Smooth muscle cell (in vitro differentiated cells): ENCODE measurements around the gene EYA2. TPM values are rescaled to one million over a fixed set of nuclear protein-coding genes. Genes with fewer than 3 reads are reported as not detected.

Experiments
- DNase-seq: peaks from one replicate; lab custom pipeline; 2025; ENCODE audit not compliant: unreplicated experiment; lab: John Stamatoyannopoulos, UW
- H2AFZ ChIP-seq: fragments of 200-600 bp; sonication (generic); 2 replicates; pipeline ENCODE4 v1.6.0; 2016; ENCODE audit warnings: antibody characterized with exemption, low read depth, mild to moderate bottlenecking
- H3F3A ChIP-seq: fragments of 200-600 bp; sonication (generic); 2 replicates; pipeline ENCODE4 v1.6.0; 2017; ENCODE audit warnings: antibody characterized with exemption, low read depth
- H3K27ac ChIP-seq: fragments of 200-600 bp; sonication (generic); 2 replicates; pipeline ENCODE4 v1.5.1; 2016; ENCODE audit warnings: low read depth, mild to moderate bottlenecking
- H3K27me3 ChIP-seq: fragments of 200-600 bp; sonication (generic); 2 replicates; pipeline ENCODE4 v1.6.1; 2016; ENCODE audit warnings: low read depth, mild to moderate bottlenecking
- H3K36me3 ChIP-seq: fragments of 200-600 bp; sonication (generic); 2 replicates; pipeline ENCODE4 v1.5.1; 2016; ENCODE audit warnings: low read depth
- H3K4me1 ChIP-seq: fragments of 200-600 bp; sonication (generic); 2 replicates; pipeline ENCODE4 v1.5.1; 2016; ENCODE audit warnings: low read depth
- H3K4me2 ChIP-seq: fragments of 200-600 bp; sonication (generic); 2 replicates; pipeline ENCODE4 v1.6.0; 2016; ENCODE audit warnings: mild to moderate bottlenecking
- H3K4me3 ChIP-seq: fragments of 200-600 bp; sonication (generic); 2 replicates; pipeline ENCODE4 v1.5.1; 2016; ENCODE audit warnings: mild to moderate bottlenecking
- H3K79me2 ChIP-seq: fragments of 200-600 bp; sonication (generic); 2 replicates; pipeline ENCODE4 v1.6.0; 2016; ENCODE audit warnings: low read depth, mild to moderate bottlenecking
- H3K9ac ChIP-seq: fragments of 200-600 bp; sonication (generic); 2 replicates; pipeline ENCODE4 v1.6.0; 2016; ENCODE audit warnings: low read depth
- H3K9me3 ChIP-seq: fragments of 200-600 bp; sonication (generic); replicated peaks from 2 replicates; pipeline ENCODE4 v1.5.1; 2016; ENCODE audit warnings: low read depth
- H4K20me1 ChIP-seq: fragments of 200-600 bp; sonication (generic); 2 replicates; pipeline ENCODE4 v1.6.0; 2016; ENCODE audit warnings: low read depth
- CTCF ChIP-seq: fragments of 200-600 bp; sonication (generic); IDR thresholded peaks from 2 replicates; pipeline ENCODE4 v1.5.1; 2017; ENCODE audit warnings: borderline replicate concordance, mild to moderate bottlenecking, antibody characterized with exemption; ENCODE audit not compliant: insufficient read depth, poor library complexity, severe bottlenecking
- WGBS: methylation state at CpG from one replicate; pipeline ENCODE4 v1.1.7; 2016; ENCODE audit warnings: low lambda C conversion rate; 5-methylcytosine and 5-hydroxymethylcytosine counted together
- polyA plus RNA-seq: library from polyadenylated mRNA; unstranded; fragments of >200 nt; fragmentation: Nextera tagmentation; extraction: Ambion mirVana; gene quantifications from 2 replicates; pipeline ENCODE4 v1.2.1, GENCODE V29; 2016
- total RNA-seq: library from RNA; depleted of rRNA; stranded (reverse); fragments of >200 nt; gene quantifications from 2 replicates; pipeline ENCODE4 v1.2.3, GENCODE V29; 2014

The EYA2 gene
- total and polyA plus RNA-seq, 2 experiments from 2014 or later, result 0.98 to 1.3 TPM

DNA sequence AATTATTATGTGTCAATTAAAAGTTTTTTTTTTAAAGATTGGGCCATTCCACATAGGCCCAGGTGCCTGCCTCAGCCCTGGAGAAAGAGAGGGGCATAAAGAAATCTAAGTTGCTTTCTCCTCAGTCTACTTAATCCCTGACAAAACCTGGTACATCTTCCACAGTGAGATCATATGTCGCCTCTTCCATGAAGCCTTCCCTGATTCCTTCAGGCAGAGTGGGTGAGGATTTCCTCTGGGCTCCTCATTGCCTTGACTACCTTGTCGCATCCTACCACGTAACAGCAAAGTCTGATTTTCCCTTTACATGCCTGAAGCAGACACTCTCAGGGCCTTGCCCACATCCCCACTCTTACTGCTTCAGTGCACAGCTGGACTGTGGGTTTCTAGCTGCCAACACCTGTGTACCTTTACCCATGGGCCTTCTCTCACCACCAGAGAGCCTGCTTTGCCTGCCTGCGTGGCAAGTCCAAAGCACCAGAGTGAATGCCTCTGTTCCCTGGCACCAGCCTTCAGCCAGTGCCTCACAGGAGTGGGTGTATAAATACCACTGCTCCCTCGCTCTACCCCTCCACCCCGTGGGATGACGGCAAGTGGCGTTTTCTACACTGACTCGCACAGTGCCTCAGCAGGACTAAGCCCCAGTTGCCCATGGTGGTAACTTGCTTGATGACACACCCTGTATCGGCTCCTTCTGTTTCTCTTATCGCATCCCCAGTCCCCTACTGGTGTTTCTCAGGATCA lies 68.0 kb downstream of the EYA2 start:
- Histone ChIP-seq H3K4me2 (no peak overlapping the region), H3K4me1 (no peaks in the 10 kb centered on the region), H3K9me3 (no peaks in the 10 kb centered on the region), H3F3A (no peaks in the 10 kb centered on the region), H4K20me1 (no peaks in the 10 kb centered on the region), H3K27ac (no peak overlapping the region), H3K9ac (no peak overlapping the region), H3K79me2 (no peaks in the 10 kb centered on the region), H3K4me3 (no peak overlapping the region), H3K36me3 (no peaks in the 10 kb centered on the region), H2AFZ (no peak overlapping the region), H3K27me3 (no peaks in the 10 kb centered on the region)
- TF ChIP-seq CTCF, result no peak
- no peak for DNase-seq
- 61% methylated on average over 11 of the region's 11 CpGs for WGBS

- Histone ChIP-seq H3K4me3 (no peak overlapping the region), H3K9me3 (no peaks in the 10 kb centered on the region), H3K36me3 (no peaks in the 10 kb centered on the region), H3F3A (no peaks in the 10 kb centered on the region), H3K4me1 (no peaks in the 10 kb centered on the region), H3K4me2 (no peak overlapping the region), H3K9ac (no peak overlapping the region), H2AFZ (no peak overlapping the region), H3K27me3 (no peaks in the 10 kb centered on the region), H3K27ac (no peak overlapping the region), H3K79me2 (no peaks in the 10 kb centered on the region), H4K20me1 (no peaks in the 10 kb centered on the region)
- no peak for DNase-seq
- TF ChIP-seq CTCF, result no peak
- WGBS, result 81% methylated on average over 3 of the region's 3 CpGs
Observed at GRCh38 chr20:46963196-46963529, 68.5 kb downstream of the EYA2 start.

DNA sequence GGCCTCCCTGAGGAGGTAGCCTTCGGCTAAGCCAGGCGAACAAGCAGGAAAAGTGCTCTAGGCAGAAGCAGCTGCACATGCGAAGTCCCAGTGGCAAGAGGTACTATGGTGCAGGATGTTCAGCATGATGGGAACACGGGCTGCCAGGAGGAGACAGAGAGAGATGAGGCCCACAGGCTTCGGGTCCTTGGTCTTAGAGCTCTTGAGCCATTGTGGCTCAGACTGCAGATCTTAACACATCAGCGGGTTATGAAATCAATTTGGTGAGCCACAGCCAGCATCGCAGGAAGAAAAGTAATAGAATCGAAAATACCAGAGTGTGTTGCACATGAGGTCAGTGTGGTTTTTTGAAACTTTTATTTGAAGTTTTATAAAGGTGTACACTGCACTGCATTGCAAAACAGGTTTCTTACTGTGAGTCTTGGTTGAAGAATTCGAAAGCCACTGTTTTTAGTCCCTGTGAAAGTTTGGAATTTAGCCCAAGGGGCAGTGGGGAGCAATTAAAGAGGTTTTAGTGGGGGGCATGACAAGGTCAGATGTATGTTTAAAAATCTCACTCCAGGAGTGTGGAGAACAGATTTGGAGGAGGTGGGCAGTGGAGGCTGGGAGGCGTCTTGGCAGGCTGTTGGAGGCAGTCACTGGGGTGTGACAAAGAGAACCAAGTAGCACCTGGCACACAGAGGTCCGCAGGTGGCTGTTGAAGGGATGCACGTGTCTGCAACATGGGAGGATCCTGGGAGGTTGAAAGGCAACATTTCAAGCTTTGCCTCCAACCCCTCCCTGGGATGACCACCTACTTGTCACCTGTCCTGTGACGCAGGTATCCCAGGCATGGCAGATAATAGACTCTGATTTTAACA lies 69.3 kb downstream of the EYA2 start:
- H3K36me3 ChIP-seq, result no peaks in the 10 kb centered on the region
- no peak overlapping the region for H3K9ac ChIP-seq
- H3K4me2 ChIP-seq, result no peak overlapping the region
- no peaks in the 10 kb centered on the region for H3F3A ChIP-seq
- WGBS, result 80% methylated on average over 13 of the region's 13 CpGs
- H3K79me2 ChIP-seq, result no peaks in the 10 kb centered on the region
- H3K27me3 ChIP-seq, result no peaks in the 10 kb centered on the region
- TF ChIP-seq CTCF, result no peak
- no peaks in the 10 kb centered on the region for H4K20me1 ChIP-seq
- DNase-seq, result no peak
- H3K27ac ChIP-seq, result no peak overlapping the region
- no peaks in the 10 kb centered on the region for H3K4me1 ChIP-seq
- no peaks in the 10 kb centered on the region for H3K9me3 ChIP-seq
- no peak overlapping the region for H3K4me3 ChIP-seq
- no peak overlapping the region for H2AFZ ChIP-seq
